H1 (cell line): ENCODE measurements around the gene NUBP2. TPM values are rescaled to one million over a fixed set of nuclear protein-coding genes. Genes with fewer than 3 reads are reported as not detected.

Source experiments
- ASH2L ChIP-seq: fragments of 200-600, 300-600 bp; sonication (generic); IDR thresholded peaks from one replicate; pipeline ENCODE4 v1.7.1; 2017; ENCODE audit warnings: low read length
- RNF2 ChIP-seq: fragments of 200-900, 300-1000 bp; sonication (generic); IDR thresholded peaks from 2 replicates; pipeline ENCODE4 v1.7.1; 2016; ENCODE audit warnings: borderline replicate concordance, low read depth, mild to moderate bottlenecking, antibody characterized with exemption, low read length; ENCODE audit not compliant: poor library complexity, severe bottlenecking; ENCODE audit errors: missing control alignments
- polyA plus RNA-seq, 7 experiments: library from polyadenylated mRNA; depleted of rRNA in 3 of 7; stranded (reverse) in 5 of 7; unstranded in 2 of 7; fragments of >200 nt in 5 of 7; fragments of 200-250 nt in 2 of 7; gene quantifications; 1 replicate in 5 of 7; 2 replicates in 1 of 7; 4 replicates in 1 of 7; pipeline versions ENCODE4 v1.2.1 to v1.2.3, GENCODE V29; 2011 to 2013; ENCODE audit warnings: missing spikeins in 2 of 7, mixed read lengths in 2 of 7
- total RNA-seq: library from RNA; stranded (reverse); fragmentation: NEBNext Ultra II Directional; extraction: Animal tissue kit (Norgen Biotek cat#: 25700); gene quantifications from 2 replicates; pipeline ENCODE4 v1.2.1, GENCODE V29; 2021

Gene NUBP2
- total and polyA plus RNA-seq, 2 of the 8 experiments (the other 6 are each of a cell fraction or from before 2014, with no cell fraction given): 70.3 to 96.9 TPM

GRCh38 chr16:1782408-1783264 lies at the start of gene NUBP2, which contains the start of gene SPSB3 (continued):
- TF ChIP-seq RNF2 (no peak), ASH2L (no peak)
